Thyroid gland (tissue), 4 donors: ENCODE measurements around the gene TYW3.
A peak's percentile ranks its signal among the peaks of the same experiment; 100 is the strongest.

Experiments used
- POLR2A ChIP-seq, 2 donors: fragments of 450-650 bp; IDR thresholded peaks; one replicate each; pipeline ENCODE4 v1.6.1; 2017; ENCODE audit warnings: antibody characterized with exemption in 2 of 2, mild to moderate bottlenecking in 2 of 2, moderate library complexity in 1 of 2
- TF ChIP-seq, protein P1 (sequence below), 6 experiments: fragments of 200-600 bp in 3 of 6; fragments of 450-650 bp in 3 of 6; sonication (generic) in 3 of 6; IDR thresholded peaks; one replicate each; pipeline ENCODE4 v1.5.1; 2016 to 2019; ENCODE audit warnings: antibody characterized with exemption in 6 of 6, mild to moderate bottlenecking in 2 of 6, inconsistent platforms in 1 of 6, moderate library complexity in 1 of 6

- no peak for TF ChIP-seq POLR2A (IDR thresholded peaks at IDR 0.05)
- TF ChIP-seq, protein P1, sequence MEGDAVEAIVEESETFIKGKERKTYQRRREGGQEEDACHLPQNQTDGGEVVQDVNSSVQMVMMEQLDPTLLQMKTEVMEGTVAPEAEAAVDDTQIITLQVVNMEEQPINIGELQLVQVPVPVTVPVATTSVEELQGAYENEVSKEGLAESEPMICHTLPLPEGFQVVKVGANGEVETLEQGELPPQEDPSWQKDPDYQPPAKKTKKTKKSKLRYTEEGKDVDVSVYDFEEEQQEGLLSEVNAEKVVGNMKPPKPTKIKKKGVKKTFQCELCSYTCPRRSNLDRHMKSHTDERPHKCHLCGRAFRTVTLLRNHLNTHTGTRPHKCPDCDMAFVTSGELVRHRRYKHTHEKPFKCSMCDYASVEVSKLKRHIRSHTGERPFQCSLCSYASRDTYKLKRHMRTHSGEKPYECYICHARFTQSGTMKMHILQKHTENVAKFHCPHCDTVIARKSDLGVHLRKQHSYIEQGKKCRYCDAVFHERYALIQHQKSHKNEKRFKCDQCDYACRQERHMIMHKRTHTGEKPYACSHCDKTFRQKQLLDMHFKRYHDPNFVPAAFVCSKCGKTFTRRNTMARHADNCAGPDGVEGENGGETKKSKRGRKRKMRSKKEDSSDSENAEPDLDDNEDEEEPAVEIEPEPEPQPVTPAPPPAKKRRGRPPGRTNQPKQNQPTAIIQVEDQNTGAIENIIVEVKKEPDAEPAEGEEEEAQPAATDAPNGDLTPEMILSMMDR (IDR thresholded peaks at IDR 0.05): peak in 1 of 6 experiments; percentile 28
Observed at GRCh38 chr1:74767490-74767889, 34.5 kb downstream of the TYW3 start.
